HFFc6 (cell line): ENCODE measurements around the gene TOR3A. TPM values are rescaled to one million over a fixed set of nuclear protein-coding genes. Genes with fewer than 3 reads are reported as not detected.

Source experiments
- DNase-seq: peaks from one replicate; pipeline ENCODE4 v3.0.0-alpha.2; 2018
- H3K27ac Mint-ChIP-seq: 2 replicates; pipeline ENCODE4 v1.8.0; 2020; ENCODE audit warnings: mild to moderate bottlenecking, mixed read lengths
- H3K27me3 Mint-ChIP-seq: 2 replicates; pipeline ENCODE4 v1.8.0; 2021; ENCODE audit warnings: mild to moderate bottlenecking, moderate library complexity, mixed read lengths; ENCODE audit not compliant: insufficient read depth
- H3K36me3 Mint-ChIP-seq: 2 replicates; pipeline ENCODE4 v1.8.0; 2021; ENCODE audit warnings: low read depth, mixed read lengths
- H3K4me1 Mint-ChIP-seq: 2 replicates; pipeline ENCODE4 v1.8.0; 2020; ENCODE audit warnings: low read depth, mixed read lengths
- H3K4me3 Mint-ChIP-seq: 2 replicates; pipeline ENCODE4 v1.8.0; 2020; ENCODE audit warnings: mild to moderate bottlenecking, moderate library complexity, mixed read lengths
- H3K9me3 Mint-ChIP-seq: 2 replicates; pipeline ENCODE4 v1.8.0; 2020; ENCODE audit warnings: mild to moderate bottlenecking, mixed read lengths
- total RNA-seq, 6 experiments: library from RNA; stranded (reverse); fragmentation: NEBNext Ultra II Directional; extraction: Animal tissue kit (Norgen Biotek cat#: 25700); gene quantifications; 2 replicates in 1 of 6; 3 replicates in 5 of 6; pipeline ENCODE4 v1.2.3, GENCODE V29; 2021
- TF ChIP-seq, protein P1 (sequence below): fragments of 200-600 bp; sonication (generic); IDR thresholded peaks from 2 replicates; pipeline ENCODE4 v1.5.0; 2021; ENCODE audit warnings: antibody characterized with exemption, mild to moderate bottlenecking

TOR3A gene
- total RNA-seq, 6 experiments from 2014 or later: 21.4 to 27.6 (median 24.5) TPM

DNA sequence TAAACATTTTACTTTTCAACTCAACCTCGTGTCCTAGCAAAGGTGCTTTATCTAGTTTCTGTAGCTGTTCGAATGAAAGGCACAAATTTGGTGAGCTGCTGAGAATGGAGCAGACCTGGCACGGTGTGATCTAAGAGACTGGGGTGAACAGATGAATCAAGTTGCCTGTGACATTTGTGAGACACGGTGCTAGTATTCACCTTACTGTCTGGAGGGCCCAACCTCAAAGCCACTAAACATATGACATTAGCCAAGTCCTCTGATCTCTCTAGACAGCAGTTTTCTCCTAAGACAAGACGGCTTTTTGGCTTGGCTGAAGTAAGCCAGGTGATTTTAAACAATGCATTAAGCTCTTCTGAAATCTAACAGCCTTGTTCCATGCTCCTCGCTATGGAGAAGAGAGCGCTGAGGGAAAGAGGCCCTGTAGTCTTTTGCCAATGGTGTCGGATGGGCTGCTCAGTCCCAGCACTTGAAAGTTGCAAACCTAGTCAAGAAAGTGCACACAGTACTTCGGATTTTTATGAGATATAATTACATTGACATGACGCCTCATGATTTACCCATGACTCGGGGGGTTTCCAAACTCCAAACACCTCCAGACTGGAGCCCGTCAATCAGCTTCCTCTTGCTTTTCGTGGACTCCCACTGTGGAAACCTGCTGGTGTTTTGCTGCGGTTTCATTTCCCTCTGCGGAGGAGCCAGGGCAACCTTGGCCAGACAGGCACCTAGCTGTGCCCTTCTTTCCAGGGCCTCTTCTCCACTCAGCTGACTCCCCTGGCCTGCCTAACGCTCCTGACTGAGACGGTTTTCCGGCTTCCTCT is 794 bp upstream of the TOR3A start:
- Mint-ChIP-seq H3K9me3 (no peaks in the 10 kb centered on the region), H3K27ac (peak overlapping the region; percentile 89), H3K4me1 (peaks cover 44% of the 10 kb centered on the region), H3K27me3 (peaks cover 6% of the 10 kb centered on the region; the same call in 1 of the 2 replicates), H3K36me3 (no peaks in the 10 kb centered on the region), H3K4me3 (peak overlapping the region; percentile 98)
- TF ChIP-seq, protein P1, sequence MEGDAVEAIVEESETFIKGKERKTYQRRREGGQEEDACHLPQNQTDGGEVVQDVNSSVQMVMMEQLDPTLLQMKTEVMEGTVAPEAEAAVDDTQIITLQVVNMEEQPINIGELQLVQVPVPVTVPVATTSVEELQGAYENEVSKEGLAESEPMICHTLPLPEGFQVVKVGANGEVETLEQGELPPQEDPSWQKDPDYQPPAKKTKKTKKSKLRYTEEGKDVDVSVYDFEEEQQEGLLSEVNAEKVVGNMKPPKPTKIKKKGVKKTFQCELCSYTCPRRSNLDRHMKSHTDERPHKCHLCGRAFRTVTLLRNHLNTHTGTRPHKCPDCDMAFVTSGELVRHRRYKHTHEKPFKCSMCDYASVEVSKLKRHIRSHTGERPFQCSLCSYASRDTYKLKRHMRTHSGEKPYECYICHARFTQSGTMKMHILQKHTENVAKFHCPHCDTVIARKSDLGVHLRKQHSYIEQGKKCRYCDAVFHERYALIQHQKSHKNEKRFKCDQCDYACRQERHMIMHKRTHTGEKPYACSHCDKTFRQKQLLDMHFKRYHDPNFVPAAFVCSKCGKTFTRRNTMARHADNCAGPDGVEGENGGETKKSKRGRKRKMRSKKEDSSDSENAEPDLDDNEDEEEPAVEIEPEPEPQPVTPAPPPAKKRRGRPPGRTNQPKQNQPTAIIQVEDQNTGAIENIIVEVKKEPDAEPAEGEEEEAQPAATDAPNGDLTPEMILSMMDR: no peak
- DNase-seq: no peak

GRCh38 chr1:179082333-179082998 is 596 bp downstream of the TOR3A start:
- H3K4me3 Mint-ChIP-seq: peak overlapping the region; percentile 98
- TF ChIP-seq, protein P1: no peak
- H3K27me3 Mint-ChIP-seq: peaks cover 6% of the 10 kb centered on the region; the same call in 1 of the 2 replicates
- no peaks in the 10 kb centered on the region for H3K9me3 Mint-ChIP-seq
- peaks cover 3% of the 10 kb centered on the region; the same call in 1 of the 2 replicates for H3K36me3 Mint-ChIP-seq
- peak overlapping the region; percentile 95 for H3K27ac Mint-ChIP-seq
- DNase-seq: no peak
- H3K4me1 Mint-ChIP-seq: peaks cover 35% of the 10 kb centered on the region

- peaks cover 30% of the 10 kb centered on the region for H3K4me1 Mint-ChIP-seq
- TF ChIP-seq, protein P1: no peak
- H3K27ac Mint-ChIP-seq: peak overlapping the region; percentile 95
- H3K4me3 Mint-ChIP-seq: peak overlapping the region; percentile 98
- peaks cover 6% of the 10 kb centered on the region; the same call in 1 of the 2 replicates for H3K27me3 Mint-ChIP-seq
- H3K36me3 Mint-ChIP-seq: peaks cover 3% of the 10 kb centered on the region; the same call in 1 of the 2 replicates
- peak; percentile 33 for DNase-seq
- H3K9me3 Mint-ChIP-seq: no peaks in the 10 kb centered on the region
These were observed 1.1 kb downstream of the TOR3A start for GRCh38 chr1:179082999-179083335.

GRCh38 chr1:179083533-179083932 is 1.7 kb downstream of the TOR3A start:
- H3K27ac Mint-ChIP-seq: peak overlapping the region; percentile 44
- H3K9me3 Mint-ChIP-seq: no peaks in the 10 kb centered on the region
- DNase-seq: no peak
- TF ChIP-seq, protein P1: no peak
- peaks cover 6% of the 10 kb centered on the region; the same call in 1 of the 2 replicates for H3K27me3 Mint-ChIP-seq
- peak overlapping the region; percentile 98 for H3K4me3 Mint-ChIP-seq
- H3K36me3 Mint-ChIP-seq: peaks cover 4% of the 10 kb centered on the region; the same call in 1 of the 2 replicates
- peaks cover 25% of the 10 kb centered on the region for H3K4me1 Mint-ChIP-seq

DNA sequence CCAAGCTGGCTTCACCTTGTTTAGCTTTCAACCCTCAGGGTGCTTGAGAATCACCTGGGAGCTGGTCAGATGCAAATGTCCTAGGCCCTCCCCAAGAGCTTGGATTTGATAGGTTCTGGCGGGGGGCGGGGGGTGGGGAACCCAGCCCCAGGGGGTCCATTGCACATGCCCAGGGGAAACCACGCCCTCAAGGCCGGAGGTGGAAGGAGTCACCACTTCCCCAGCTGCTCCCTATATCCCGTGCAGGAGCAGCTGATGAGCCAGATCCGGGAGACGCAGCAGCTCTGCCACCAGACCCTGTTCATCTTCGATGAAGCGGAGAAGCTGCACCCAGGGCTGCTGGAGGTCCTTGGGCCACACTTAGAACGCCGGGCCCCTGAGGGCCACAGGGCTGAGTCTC is 5.8 kb downstream of the TOR3A start:
- TF ChIP-seq, protein P1: no peak
- peak overlapping the region; percentile 16; the same call in 1 of the 2 replicates for H3K27ac Mint-ChIP-seq
- H3K27me3 Mint-ChIP-seq: peaks cover 2% of the 10 kb centered on the region
- DNase-seq: no peak
- H3K36me3 Mint-ChIP-seq: peaks cover 19% of the 10 kb centered on the region
- peaks cover 6% of the 10 kb centered on the region for H3K4me1 Mint-ChIP-seq
- H3K4me3 Mint-ChIP-seq: no peak overlapping the region
- H3K9me3 Mint-ChIP-seq: no peaks in the 10 kb centered on the region
